Kidney glomerular epithelial cell (primary cell): ENCODE results near the gene HS1BP3.

ENCODE experiments used
- DNase-seq: peaks from one replicate; lab custom pipeline; 2025; lab: John Stamatoyannopoulos, UW

The HS1BP3 gene

GRCh38 chr2:20617081-20617575 lies 33.8 kb downstream of the HS1BP3 start:
- no peak for DNase-seq

- DNase-seq: no peak
Observed at GRCh38 chr2:20616341-20616871, 34.5 kb downstream of the HS1BP3 start.

- no peak for DNase-seq
Observed at GRCh38 chr2:20615466-20616241, 35.2 kb downstream of the HS1BP3 start.

DNA sequence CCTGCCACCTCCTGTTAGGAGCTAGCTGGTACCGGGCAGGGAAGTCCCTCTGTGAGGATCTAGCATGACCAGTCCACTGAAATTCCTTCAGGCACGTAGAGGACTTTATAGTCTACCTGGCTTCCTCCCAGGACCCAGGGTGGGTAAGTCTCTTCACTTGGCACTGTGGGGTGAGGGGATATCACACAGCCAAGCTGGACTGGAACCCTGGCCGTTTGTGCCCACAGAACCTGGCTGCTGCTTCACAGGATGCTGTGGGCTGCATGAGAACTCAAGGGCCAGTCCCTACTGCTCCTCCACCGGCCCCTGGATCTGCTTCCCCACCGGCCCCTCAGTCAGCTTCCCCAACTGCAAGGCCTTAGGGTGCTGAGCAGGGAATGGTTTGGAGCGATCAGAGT lies 35.8 kb downstream of the HS1BP3 start:
- DNase-seq: no peak

GRCh38 chr2:20614201-20615067 lies 36.5 kb downstream of the HS1BP3 start:
- DNase-seq: no peak

DNA sequence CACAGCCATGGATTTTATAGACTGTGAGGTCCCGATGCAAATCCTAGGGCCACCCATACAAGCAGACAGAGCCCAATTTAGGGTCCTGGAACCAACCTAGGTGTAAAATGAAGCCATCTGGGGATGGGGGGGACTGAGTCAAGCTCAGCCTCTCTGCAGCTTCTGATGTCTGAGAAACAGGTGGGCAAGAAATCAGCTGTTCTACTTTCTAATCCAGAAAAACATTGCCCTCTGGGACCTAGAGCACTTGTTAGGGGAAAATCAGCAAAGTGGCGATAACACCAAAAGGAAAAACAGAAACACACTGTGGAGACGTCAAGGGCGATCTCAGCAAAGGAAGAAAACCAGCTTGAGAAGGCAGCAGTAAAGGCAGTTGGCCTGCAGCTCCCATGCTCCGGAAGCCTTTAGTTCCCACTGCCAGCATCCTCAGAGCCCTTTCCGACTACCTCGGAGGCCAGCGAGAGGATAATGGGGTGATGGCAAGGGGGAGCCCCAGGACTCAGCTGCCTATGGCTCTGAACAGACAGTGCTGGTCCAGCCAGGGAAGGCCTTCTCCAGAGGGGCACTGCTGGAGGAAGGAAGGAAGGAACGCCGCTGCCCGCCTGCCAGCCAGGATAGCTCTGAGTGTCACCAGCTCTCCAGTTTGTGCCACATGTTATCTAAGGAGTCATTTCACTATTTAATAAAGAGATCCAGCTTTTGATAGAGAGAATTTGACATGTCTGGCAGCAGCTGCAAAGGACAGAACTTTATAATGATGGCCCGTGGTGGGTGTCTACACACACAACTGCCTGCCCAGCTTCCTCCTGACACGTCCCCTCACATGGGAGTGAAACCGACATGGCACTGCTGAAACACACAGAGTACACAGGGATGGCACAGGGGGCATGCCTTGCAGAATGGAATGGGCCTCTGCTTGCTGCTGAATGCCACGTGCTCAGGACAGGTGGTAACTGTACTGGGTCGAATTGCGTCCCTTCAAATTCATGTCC lies 37.7 kb downstream of the HS1BP3 start:
- no peak for DNase-seq

GRCh38 chr2:20611844-20612356 lies 39.0 kb downstream of the HS1BP3 start:
- DNase-seq: no peak

DNA sequence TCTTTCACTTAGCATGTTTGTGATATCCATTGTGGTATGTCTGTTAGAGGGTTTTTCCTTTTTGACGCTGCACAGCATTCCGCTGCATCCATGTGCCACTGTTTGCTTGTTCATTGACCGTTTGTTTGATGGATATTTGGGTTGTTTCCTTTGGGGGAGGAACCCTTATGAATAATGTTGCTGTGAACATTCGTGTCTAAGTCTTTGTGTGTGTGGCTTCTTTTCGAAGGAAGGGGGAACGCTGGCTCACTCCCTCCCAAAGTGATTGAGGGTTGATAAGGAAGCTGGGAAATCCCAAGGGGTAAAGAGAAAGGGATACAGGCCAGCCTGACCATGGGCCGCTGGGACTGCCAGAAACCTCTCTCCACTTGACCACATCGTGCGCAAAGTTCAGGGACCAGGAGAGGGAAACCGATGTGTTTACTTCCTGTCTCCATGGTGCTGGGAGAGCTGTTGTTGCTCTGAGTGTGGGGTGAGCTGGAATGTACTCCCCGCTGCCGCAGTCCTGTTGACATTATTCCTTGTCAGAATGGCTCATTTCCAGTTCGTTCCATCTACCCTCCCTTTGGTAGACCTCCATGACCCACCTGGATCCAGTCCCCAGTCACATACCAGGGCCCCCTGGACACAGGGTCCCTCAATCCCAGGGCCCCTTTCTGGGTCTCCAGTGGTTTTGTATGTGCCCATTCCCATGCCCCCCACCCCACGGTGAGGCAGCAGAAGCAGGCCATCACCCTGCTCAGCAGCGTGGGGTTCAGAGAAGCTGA lies 39.6 kb downstream of the HS1BP3 start:
- peak; percentile 92 for DNase-seq

DNA sequence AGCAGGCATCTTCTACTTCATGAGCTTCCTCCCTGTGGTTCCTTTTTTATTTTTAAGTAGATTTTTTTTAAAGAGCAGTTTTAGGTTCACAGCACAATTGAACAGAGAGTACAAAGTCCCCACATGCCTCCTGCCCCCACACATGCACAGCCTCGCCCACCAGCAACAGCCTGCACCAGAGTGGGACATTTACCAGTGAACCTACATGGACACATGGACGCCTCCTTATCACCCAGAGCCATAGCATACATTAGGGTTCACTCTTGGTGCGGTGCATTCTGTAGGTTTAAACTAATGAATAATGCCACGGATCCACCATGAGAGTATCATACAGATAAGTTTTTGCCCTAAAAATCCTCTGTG lies 40.9 kb downstream of the HS1BP3 start:
- DNase-seq: no peak

- peak; percentile 33 for DNase-seq
Observed at GRCh38 chr2:20609349-20609994, 41.4 kb downstream of the HS1BP3 start.

DNA sequence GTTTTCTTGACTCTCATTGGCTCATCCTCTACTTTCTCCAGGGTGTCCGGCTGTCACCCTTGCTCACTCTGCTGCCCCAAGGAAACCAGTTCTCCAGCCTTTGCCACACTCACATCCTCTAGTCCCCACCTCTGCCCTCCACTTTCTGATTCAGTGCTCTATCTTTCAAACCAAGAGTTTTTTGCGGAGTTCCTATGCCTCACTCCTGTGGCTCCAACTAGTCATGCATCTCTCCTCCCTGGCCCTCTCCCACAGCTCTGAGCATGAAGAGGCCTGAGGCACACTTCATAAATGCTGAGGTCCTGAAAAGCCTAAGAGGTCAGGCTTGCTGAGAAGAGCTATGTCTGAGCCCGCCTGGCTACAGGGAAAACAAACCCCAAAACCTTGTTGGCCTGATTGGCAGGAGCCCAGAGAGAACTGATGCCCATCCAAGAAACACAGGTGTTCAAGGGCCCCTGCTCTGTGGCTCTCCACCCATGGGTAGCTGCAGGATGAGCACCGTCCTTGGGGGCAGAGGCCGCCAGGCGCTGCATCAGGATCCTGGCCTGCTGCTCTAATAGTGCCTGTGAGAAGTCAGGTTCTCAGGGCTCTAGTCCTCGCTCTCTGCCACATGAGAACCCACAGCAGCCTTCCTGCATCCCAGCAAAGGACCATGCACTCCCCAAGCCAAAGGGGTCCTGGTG lies 42.1 kb downstream of the HS1BP3 start:
- peak; percentile 37 for DNase-seq

DNA sequence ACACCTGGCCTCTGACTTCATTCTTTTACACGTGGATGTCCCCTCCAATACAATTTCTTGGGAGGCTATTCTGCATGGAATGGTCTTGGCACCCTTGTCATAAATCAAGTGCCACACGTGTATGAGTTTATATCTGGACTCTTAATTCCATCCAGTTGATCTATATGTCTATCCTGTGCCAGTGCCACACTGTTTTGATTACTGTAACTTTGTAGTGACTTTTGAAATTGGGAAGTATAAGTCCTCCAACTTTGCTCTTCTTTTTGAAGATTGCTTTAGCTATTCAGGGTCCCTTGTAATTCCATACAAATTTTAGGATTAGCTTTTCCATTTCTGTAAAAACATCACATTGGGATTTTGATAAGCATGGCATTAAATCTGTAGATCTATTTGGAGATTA lies 43.5 kb downstream of the HS1BP3 start:
- DNase-seq: no peak

DNA sequence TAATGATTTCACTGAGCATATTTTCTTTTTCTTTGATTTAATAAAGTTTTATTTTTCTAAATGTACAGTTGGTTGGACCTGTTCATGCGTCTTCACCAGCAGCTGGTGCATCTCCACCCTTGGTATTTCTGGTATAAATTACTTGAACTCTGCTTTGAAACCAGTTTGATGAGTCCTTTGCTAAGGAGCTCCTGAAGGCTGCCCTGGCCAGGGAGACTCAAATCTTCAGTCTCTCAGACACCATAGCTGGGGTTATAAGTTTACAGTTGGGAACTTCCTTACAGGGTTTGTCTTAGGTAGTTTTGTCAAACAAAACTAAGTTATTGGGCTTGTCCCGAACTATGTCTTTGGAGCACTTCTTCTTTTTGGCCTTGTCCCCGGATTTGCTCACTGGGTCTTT lies 44.7 kb downstream of the HS1BP3 start:
- DNase-seq: no peak

DNA sequence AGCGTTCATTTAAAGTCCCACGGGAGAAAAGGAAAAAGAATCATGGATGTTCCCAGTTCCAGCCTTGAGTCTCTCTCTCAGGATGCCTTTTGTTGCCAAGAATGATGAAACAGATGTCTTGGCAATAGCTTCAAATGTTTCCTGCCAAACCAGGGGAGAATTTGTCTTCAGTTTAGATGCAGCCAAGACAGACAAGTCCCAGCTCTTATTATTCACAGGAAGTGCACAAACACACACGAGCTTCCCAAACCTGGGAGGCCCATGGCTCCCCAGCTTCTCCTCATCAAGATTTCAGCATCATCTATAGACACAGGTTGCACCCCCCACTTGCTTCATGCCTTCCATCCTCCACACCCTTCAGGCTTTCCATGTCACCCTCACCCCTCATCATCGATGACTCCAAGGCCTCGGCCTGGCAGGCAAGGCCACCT lies 45.9 kb downstream of the HS1BP3 start:
- no peak for DNase-seq

DNA sequence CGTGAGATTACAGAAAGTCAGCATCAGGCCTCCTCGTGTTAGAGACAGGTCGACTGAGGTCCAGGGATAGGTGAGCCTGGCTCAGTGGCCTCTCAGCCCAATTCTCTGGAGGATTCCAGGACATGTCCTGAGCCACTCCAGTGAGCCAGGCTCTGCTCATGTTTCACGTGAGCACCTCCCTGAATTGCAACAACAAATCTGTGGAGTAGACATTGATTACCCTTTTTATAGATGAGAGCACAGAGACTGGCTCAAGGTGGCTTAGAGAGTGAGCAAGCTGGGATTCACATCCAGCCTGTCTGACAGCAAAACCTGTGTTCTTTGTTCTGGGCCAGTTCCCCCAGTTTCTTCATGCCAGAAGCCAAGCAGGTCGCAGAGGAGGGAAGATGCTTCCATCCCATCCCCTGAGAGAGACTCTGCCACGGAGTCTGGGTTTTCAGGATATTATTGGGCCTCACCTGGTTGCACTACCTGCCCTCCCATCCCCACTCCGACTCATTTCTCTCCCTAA lies 46.4 kb downstream of the HS1BP3 start:
- DNase-seq: no peak

DNA sequence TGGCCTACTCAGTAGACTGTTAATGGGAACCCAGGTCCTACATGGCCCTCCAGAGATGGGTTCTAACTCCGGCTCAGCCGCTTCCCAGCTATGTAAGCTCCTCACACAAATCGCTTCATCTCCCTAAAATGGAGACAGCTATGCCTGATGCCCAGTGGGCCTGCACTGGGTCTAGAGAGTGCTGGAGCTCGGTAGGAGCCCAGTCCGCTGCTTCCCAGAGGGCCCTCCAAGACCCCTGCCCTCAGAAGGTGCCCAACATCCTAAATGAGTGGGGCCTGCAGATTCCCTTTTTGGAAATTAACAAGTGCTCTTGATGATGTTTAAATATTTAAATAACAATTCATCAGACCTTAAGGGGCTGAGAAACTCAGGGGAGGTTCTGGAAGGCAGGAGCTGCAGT lies 47.1 kb downstream of the HS1BP3 start:
- no peak for DNase-seq

GRCh38 chr2:20602803-20603202 lies 48.1 kb downstream of the HS1BP3 start:
- DNase-seq: no peak

- DNase-seq: peak; percentile 51
Observed at GRCh38 chr2:20600756-20601325, 50.1 kb downstream of the HS1BP3 start.
